Neural cell (in vitro differentiated cells): ENCODE data around the gene CDK13.

Experiments
- CTCF ChIP-seq: fragments of 450-650 bp; IDR thresholded peaks from 2 replicates; pipeline ENCODE4 v1.5.1; 2014; ENCODE audit warnings: antibody characterized with exemption, mild to moderate bottlenecking, moderate library complexity; ENCODE audit not compliant: poor library complexity, severe bottlenecking
- EZH2 ChIP-seq: fragments of 200-600, 300-800 bp; shearing (Covaris generic), sonication (generic); IDR thresholded peaks from 2 replicates; pipeline ENCODE4 v1.6.1; 2014; ENCODE audit warnings: antibody characterized with exemption, low read length, borderline replicate concordance, mild to moderate bottlenecking; ENCODE audit not compliant: insufficient read depth, poor library complexity, severe bottlenecking
- POLR2AphosphoS5 ChIP-seq: IDR thresholded peaks from 2 replicates; pipeline ENCODE4 v1.6.1; 2012
- REST ChIP-seq: IDR thresholded peaks from 2 replicates; pipeline ENCODE4 v1.6.1; 2012; ENCODE audit warnings: borderline replicate concordance
- TAF1 ChIP-seq: IDR thresholded peaks from 2 replicates; pipeline ENCODE4 v1.6.1; 2012; ENCODE audit warnings: low read depth

DNA sequence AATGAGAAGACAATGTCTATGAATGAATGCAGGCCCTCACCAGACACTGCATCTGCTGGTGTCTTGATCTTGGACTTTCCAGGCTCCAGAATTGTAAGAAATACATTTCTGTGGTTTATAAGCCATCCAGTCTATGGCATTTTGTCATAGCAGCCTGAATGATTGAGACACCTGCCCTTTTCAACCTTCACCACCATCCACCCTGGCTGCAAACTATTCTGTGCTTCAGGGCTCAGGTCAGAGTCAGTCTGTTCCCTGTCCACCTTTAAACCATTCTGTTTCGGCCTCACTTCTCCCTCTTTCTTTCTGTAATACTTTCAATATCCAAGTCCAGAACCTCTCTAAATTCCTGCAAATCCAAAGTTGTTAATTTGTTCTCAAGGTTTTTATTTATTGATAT lies 15.9 kb upstream of the CDK13 start:
- no peak for TF ChIP-seq CTCF
- TF ChIP-seq EZH2, result no peak
- no peak for TF ChIP-seq TAF1
- no peak for TF ChIP-seq POLR2AphosphoS5
- no peak for TF ChIP-seq REST
